ENCODE data around the gene PEDS1.
"Not testable (repeated sequence)": the region's sequence is repeated elsewhere in the genome, so short reads cannot be mapped to it uniquely, and the experiment has no call there.

The PEDS1 gene

DNA sequence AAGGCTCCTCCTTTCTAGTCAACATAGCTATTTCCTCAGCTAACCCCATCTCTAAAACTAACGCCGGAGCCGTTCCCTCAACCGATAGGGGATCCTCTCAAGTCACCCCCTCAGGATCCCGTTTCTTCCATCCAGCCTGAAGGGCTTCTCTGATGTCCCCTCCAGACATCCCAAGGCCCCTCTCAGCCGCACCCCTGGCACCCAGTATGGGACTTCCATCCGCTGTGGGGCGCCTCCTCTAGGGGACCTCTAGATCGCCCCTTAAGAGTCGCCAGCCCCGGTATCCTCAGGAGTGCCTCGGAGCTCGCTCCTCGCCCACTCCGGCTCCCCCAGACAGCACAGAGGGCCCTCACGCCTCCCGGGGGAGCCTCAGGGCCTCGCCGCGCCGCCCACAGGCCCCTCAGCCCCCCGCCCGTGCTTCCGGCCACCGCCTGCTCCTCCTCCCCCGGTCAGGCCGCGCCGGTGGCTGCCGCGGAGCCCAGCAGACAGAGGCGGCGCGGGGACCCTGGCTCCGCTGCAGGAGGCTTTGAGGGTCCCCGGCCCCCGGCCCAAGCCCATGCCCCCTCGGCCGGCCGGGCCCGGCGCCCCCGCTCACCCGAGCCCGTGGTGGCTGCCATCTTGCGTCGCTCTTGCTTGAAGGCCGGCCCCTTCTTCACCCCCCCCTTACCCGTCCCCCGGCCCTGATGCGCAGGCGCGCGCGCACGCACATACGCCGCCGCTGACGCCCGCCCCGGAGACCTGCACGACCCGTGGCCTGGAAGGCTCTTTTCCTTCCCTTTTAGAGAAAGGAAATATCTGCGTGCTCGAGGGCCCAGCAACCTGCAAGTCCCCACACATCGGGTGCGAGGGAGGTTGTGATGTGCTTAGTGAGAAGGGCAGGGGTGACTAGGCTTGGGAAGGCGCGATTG lies 40.8 kb downstream of the PEDS1 start, which contains the start of gene UBE2V1:
Gene UBE2V1 (minus strand): TSS at position 639 of the 908 bp plus-strand sequence. CDS start 22 bp downstream, at position 617.
- peak; percentile 82 to 84 for DNase-seq

DNA sequence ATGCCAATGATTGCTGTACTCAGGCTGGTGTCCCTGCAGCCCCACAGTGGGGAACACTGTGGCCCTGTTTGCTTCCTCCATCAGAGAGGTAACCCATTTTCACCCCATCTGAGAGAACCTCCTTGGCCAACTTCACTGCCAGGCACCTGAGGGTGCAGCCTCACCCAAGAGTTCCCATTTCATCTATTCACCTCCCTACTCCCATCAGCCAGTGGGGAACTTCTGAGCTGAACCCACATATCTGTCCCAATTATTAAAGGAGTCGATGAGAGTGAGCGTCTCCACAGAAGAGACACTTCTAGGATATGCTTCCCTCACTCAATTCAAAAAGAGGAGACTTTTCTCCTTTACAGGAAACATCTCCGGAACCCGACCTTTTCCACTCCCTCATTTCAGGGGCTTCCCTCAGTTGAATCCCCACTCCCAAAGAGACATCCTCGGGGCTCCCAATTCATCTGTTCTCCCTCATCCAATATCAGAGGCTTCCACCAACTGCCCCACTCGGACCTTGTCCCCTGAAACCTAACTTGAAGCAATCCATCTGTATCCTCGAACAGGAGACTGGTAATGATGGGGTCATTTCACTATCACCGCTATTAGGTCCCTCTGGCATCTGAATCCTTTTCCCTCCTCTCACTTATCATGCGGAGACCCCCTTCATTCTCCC lies 41.6 kb downstream of the PEDS1 start:
- no peak for DNase-seq

DNA sequence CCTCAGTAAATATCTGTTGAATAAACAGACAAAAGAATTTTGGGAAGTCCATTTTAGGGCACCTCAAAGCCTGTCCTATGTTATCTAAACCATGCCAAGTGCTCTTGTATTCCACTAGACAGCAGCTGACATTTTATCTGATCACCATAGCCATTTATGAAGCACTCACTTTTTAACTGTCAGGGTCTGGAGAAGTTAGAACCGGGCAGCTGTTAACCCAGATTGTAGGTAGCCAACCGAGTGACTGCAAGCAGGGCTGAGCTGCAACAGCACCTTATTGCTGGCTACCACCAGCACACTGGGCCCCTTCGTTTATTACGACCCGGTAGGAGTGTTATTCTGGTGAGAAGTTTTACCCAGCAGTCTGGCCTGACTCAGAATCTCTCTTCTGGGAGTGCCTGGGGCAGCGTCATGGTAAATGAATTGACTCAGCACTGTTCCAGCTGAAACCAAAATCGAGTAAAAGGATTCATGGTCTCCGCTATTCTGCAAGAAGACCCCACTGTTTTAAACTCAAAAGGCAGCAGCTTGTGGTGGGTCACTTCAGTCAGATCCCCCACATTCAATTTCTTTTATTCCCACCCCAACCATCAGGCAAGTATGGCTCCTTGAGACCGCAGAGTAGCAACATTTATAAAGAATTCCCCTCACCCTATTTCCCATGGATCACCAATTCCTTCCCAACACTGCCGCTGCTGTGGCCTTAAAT lies 42.2 kb downstream of the PEDS1 start:
- DNase-seq = peak; percentile 35 to 49

DNA sequence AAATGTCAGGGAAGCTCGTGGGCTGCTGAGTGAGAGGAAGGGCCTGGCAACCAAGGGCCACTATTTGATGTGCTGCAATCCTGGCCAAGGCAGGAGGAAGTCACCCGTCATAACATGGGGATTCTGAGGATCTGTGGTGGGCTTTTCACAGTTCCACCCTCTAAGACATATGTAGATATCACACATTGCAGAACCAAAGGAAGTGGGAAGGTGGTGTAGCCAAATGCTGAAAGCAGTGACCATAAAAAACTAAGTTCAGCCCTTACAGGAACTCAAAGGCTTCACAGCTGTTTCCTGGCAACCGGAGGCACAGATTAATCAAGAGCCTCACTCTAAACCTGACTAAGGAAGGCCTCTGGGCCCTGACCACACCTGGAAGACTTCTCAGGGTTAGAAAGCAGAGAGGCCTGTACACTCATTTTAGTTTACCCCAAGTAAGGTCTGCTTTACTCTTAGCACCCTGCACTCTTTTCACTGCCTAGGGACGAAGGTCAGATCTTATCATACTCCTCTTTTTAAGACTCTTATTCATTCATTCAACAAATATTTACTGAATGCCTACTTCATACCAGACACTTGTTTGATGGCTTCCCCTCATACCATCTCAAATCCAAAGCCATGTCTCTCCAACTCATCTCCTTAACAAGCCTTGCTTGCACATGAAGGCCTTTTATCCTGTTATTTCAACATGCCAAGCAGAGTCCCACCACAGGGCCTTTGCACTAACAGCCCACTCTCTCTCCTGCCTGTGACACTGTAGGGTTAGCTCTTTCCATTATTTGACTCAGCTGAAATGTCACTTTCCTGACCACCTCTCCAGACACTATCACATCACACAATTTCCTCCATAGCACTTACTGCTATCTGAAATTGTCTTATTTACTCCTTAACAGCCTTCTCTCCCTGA lies 43.1 kb downstream of the PEDS1 start:
- DNase-seq = peak in 1 of 2 donors; percentile 26

DNA sequence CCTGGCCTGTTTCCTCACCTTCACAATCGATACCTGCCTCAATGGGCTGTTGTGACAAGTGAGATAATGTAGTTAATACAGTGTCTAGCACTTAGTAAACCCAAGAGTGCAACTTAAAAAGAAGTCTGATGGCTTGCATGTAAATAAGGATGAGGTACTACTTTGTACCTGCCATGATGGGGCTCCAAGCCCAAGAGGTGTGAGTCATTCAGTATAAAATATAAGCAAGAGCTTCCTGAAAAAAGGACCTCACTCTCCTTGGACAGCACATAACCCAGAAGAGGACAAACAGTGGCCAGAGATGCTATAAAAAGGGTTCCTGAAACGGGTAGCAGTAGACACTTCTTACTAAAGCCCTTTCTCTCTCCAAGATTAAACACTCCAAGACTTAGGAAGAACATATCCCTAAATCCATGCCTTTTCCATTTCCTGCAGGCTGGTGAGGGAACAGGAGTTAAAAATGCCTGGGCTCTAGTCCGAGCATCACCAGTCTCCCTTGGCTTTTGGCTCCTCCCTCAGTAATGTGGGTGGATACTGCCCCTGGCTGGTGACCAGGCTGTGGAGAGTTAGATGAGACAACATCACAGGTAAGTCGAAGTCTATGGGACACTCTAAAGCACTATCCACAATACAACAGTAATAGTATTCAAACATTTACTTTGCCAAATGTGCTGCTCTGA lies 44.8 kb downstream of the PEDS1 start:
- DNase-seq = no peak

DNA sequence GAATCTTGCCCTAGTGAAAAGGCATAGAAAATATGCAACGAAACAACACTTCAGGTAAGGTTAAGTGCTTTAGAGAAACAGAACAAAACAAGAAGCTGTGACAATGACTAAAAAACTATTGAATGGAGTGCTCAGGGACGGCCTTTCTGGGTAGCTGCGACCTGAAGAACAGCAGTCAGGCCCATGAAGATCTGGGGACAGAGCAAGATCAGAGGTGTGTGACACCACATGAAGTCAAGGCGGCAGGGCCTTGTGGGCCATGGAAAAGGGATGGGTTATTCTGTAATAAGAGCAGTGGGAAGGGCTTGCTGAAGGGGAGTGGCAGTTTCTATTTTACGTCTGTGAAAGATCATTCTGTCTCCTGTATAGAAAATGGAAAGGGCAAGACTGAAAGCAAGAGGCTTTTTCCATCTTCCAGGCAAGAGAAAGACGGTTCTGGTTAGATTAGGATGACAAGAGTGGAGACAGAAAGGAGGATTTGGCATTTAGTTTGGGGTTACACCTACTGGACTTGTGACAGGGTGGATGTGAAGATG lies 45.7 kb downstream of the PEDS1 start:
- DNase-seq = no peak

DNA sequence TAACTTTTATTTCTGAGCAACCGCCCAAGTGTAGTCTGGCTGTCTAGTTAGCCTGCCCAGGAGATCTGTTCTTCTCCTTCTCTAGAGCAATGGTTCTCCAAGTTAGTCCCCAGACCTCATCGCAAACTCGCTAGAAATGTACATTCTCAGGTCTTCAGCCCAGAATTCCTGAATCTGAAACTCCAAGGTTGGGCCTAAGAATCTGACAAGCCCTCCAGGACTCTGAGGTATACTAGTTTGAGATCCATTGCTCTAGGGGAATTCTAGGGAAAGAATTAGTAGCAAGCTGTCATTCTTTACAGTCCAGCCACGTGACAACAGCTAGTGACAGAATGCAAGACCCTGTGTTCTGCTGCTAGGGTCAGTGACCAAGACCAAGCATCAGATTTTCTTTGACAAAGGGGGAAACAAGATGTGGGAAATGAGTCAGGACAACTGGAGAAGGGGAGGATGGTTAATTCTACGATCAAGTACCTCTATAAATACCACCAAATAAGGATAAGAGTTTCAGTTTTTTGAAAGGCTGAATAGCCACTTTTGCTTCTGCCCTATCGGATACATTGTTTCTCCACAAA lies 46.4 kb downstream of the PEDS1 start:
- DNase-seq = no peak

DNA sequence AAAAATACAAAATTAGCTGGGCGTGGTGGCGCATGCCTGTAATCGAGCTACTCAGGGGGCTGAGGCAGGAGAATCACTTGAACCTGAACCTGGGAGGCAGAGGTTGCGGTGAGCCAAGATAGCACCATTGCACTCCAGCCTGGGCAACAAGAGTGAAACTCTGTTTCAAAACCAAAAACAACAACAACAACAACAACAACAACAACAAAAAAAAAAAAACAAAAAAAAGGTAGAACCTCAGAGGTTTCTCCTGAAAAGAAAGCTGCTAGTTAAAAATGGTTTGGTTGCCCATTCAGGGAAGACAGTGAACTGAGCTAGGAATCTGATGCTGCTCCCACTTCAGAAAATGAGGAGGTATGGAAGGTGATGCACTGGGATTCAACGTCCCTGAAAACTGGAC lies 46.9 kb downstream of the PEDS1 start:
- DNase-seq = not testable (repeated sequence)

All from stimulated activated CD4-positive, alpha-beta T cell treated with anti-CD3 and anti-CD28 coated beads, Interleukin-2, amount 100 ng/mL, for 48 hours (primary cell).